ENCODE data around the gene ATP6V1C2. TPM values are rescaled to one million over a fixed set of nuclear protein-coding genes. Genes with fewer than 3 reads are reported as not detected.
"Not testable (repeated sequence)": the region's sequence is repeated elsewhere in the genome, so short reads cannot be mapped to it uniquely, and the experiment has no call there.

ATP6V1C2 gene
- total and polyA plus RNA-seq, 2 donors (not counting 1 experiment from before 2014, with no cell fraction given), result under 0.01 TPM; not detected in 1

GRCh38 chr2:10800163-10800562 is 78.7 kb downstream of the ATP6V1C2 start:
- no peaks in the 10 kb centered on the region for H3K27me3 ChIP-seq (ENCODE audit: control insufficient read depth, insufficient read depth, low read length)
- H4K20me1 ChIP-seq (ENCODE audit: control insufficient read depth, extremely low read depth, insufficient read depth, low read length), result peaks cover 4% of the 10 kb centered on the region
- no peaks in the 10 kb centered on the region for H3K9me3 ChIP-seq (ENCODE audit: control insufficient read depth, insufficient read depth, low read depth, low read length)
- H3K4me2 ChIP-seq (ENCODE audit: extremely low read depth, insufficient read depth, low read length), result no peak overlapping the region
- no peak overlapping the region for H3K9ac ChIP-seq (ENCODE audit: insufficient read depth, low read length)
- H3K27ac ChIP-seq (ENCODE audit: insufficient read depth, low read length), result no peak overlapping the region
- H3K4me1 ChIP-seq (ENCODE audit: control insufficient read depth, extremely low read depth, insufficient read depth, low read length), result no peaks in the 10 kb centered on the region
- H3K79me2 ChIP-seq (ENCODE audit: control insufficient read depth, insufficient read depth, low read length), result peaks cover 48% of the 10 kb centered on the region
- TF ChIP-seq EZH2 (IDR thresholded peaks at IDR 0.05; ENCODE audit: low read length, missing control alignments) (no peak), CTCF (conservative IDR thresholded peaks at IDR 0.05 in 1 of 2, IDR thresholded peaks at IDR 0.05 in 1 of 2; ENCODE audit: low read depth in 1 of 2, low read length in 2 of 2) (no peak)
- peaks cover 15% of the 10 kb centered on the region for H3K36me3 ChIP-seq (ENCODE audit: control insufficient read depth, insufficient read depth, low read length)
- H2AFZ ChIP-seq (ENCODE audit: low read length), result no peak overlapping the region
- H3K4me3 ChIP-seq (replicated peaks in 1 of 4; ENCODE audit: control extremely low read depth in 1 of 4, insufficient read depth in 1 of 4, low read depth in 3 of 4, low read length in 4 of 4), result no peak overlapping the region
- no peak for DNase-seq (ENCODE audit: low read depth in 2 of 2)

GRCh38 chr2:10802657-10803056 is 81.2 kb downstream of the ATP6V1C2 start:
- DNase-seq (ENCODE audit: low read depth in 2 of 2), result no peak
- Histone ChIP-seq H3K36me3 (ENCODE audit: control insufficient read depth, insufficient read depth, low read length) (peaks cover 8% of the 10 kb centered on the region), H3K4me2 (ENCODE audit: extremely low read depth, insufficient read depth, low read length) (no peak overlapping the region), H3K9ac (ENCODE audit: insufficient read depth, low read length) (no peak overlapping the region), H3K27me3 (ENCODE audit: control insufficient read depth, insufficient read depth, low read length) (no peaks in the 10 kb centered on the region), H3K27ac (ENCODE audit: insufficient read depth, low read length) (no peak overlapping the region), H3K79me2 (ENCODE audit: control insufficient read depth, insufficient read depth, low read length) (peaks cover 60% of the 10 kb centered on the region), H2AFZ (ENCODE audit: low read length) (no peak overlapping the region), H4K20me1 (ENCODE audit: control insufficient read depth, extremely low read depth, insufficient read depth, low read length) (peaks cover 6% of the 10 kb centered on the region), H3K4me1 (ENCODE audit: control insufficient read depth, extremely low read depth, insufficient read depth, low read length) (no peaks in the 10 kb centered on the region), H3K9me3 (ENCODE audit: control insufficient read depth, insufficient read depth, low read depth, low read length) (no peaks in the 10 kb centered on the region), H3K4me3 (replicated peaks in 1 of 4; ENCODE audit: control extremely low read depth in 1 of 4, insufficient read depth in 1 of 4, low read depth in 3 of 4, low read length in 4 of 4) (no peak overlapping the region)
- TF ChIP-seq CTCF (conservative IDR thresholded peaks at IDR 0.05 in 1 of 2, IDR thresholded peaks at IDR 0.05 in 1 of 2; ENCODE audit: low read depth in 1 of 2, low read length in 2 of 2) (no peak), EZH2 (IDR thresholded peaks at IDR 0.05; ENCODE audit: low read length, missing control alignments) (no peak)

GRCh38 chr2:10805990-10806389 is 84.6 kb downstream of the ATP6V1C2 start:
- not testable (repeated sequence) for H4K20me1 ChIP-seq (ENCODE audit: control insufficient read depth, extremely low read depth, insufficient read depth, low read length); H3K36me3 ChIP-seq (ENCODE audit: control insufficient read depth, insufficient read depth, low read length); H3K4me1 ChIP-seq (ENCODE audit: control insufficient read depth, extremely low read depth, insufficient read depth, low read length); H3K4me3 ChIP-seq (replicated peaks in 1 of 4; ENCODE audit: control extremely low read depth in 1 of 4, insufficient read depth in 1 of 4, low read depth in 3 of 4, low read length in 4 of 4); H3K9me3 ChIP-seq (ENCODE audit: control insufficient read depth, insufficient read depth, low read depth, low read length); H3K27ac ChIP-seq (ENCODE audit: insufficient read depth, low read length); H3K9ac ChIP-seq (ENCODE audit: insufficient read depth, low read length); H3K27me3 ChIP-seq (ENCODE audit: control insufficient read depth, insufficient read depth, low read length); H2AFZ ChIP-seq (ENCODE audit: low read length); DNase-seq (ENCODE audit: low read depth in 2 of 2); H3K4me2 ChIP-seq (ENCODE audit: extremely low read depth, insufficient read depth, low read length)
- peaks cover 76% of the 10 kb centered on the region for H3K79me2 ChIP-seq (ENCODE audit: control insufficient read depth, insufficient read depth, low read length)
